Right atrium auricular region (tissue), 2 donors: ENCODE data around the gene TMEM139. TPM values are rescaled to one million over a fixed set of nuclear protein-coding genes. Genes with fewer than 3 reads are reported as not detected.

Experiments
- DNase-seq: peaks from one replicate; pipeline ENCODE4 v3.0.0-alpha.2; 2019; ENCODE audit warnings: low spot score
- H3K27ac ChIP-seq, 2 donors: fragments of 200-600 bp; sonication (generic); 1 replicate in 1 of 2; 2 replicates in 1 of 2; pipeline ENCODE4 v1.5.1; 2016 to 2019
- H3K27me3 ChIP-seq, 2 donors: fragments of 200-600 bp; sonication (generic); one replicate each; pipeline versions ENCODE4 v1.5.1 to v1.6.0; 2017 to 2019
- H3K36me3 ChIP-seq: fragments of 200-600 bp; sonication (generic); one replicate; pipeline ENCODE4 v1.5.1; 2016
- H3K4me1 ChIP-seq, 2 donors: fragments of 200-600 bp; sonication (generic); one replicate each; pipeline versions ENCODE4 v1.5.1 to v1.6.0; 2017 to 2019
- H3K4me3 ChIP-seq, 2 donors: fragments of 200-600 bp; sonication (generic); 1 replicate in 1 of 2; 2 replicates in 1 of 2; pipeline ENCODE4 v1.5.1; 2017 to 2019; ENCODE audit warnings: mild to moderate bottlenecking in 1 of 2, moderate library complexity in 1 of 2
- H3K9me3 ChIP-seq, 2 donors: fragments of 200-600 bp; sonication (generic); one replicate each; pipeline ENCODE4 v1.5.1; 2019
- CTCF ChIP-seq, 2 donors: fragments of 200-600 bp; sonication (generic); IDR thresholded peaks; one replicate each; pipeline ENCODE4 v1.5.1; 2019; ENCODE audit warnings: antibody characterized with exemption in 2 of 2
- total RNA-seq, 2 donors: library from RNA; depleted of rRNA; stranded (reverse); fragments of >200 nt; gene quantifications; one replicate each; pipeline ENCODE4 v1.1.0, GENCODE V29; 2016

TMEM139 gene
- total RNA-seq, 2 donors from 2014 or later = 7.8 to 12.3 TPM

GRCh38 chr7:143292876-143293275 is 8.1 kb downstream of the TMEM139 start:
- TF ChIP-seq CTCF (IDR thresholded peaks at IDR 0.05) = no peak
- no peak overlapping the region for H3K27ac ChIP-seq
- peaks cover 55% of the 10 kb centered on the region for H3K36me3 ChIP-seq
- no peak for DNase-seq
- no peaks in the 10 kb centered on the region for H3K27me3 ChIP-seq
- H3K9me3 ChIP-seq = no peaks in the 10 kb centered on the region
- no peak overlapping the region for H3K4me3 ChIP-seq
- H3K4me1 ChIP-seq = peaks cover 0 to 34% of the 10 kb centered on the region in 2 donors

DNA sequence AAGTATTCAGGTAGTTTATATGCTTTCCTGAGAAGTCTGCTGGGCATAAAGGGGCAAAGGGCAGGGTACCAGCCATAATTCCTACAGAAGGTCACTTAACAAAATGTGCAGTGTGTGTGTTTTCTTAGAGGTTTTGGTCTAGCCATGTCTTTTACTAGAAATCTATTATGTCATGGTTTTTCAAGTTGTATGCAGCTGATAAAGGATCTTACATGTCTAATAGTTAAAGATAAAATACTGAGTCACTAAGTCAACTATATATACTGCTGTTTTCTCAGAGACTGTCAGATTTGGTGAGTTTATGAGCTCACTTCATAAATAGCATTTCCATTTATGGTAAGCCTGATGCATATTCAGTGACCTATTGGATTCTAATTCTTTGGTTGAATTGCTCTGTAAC is 11.1 kb downstream of the TMEM139 start:
- DNase-seq = no peak
- Histone ChIP-seq H3K27me3 (no peaks in the 10 kb centered on the region), H3K27ac (no peak overlapping the region), H3K9me3 (no peaks in the 10 kb centered on the region), H3K4me3 (no peak overlapping the region), H3K36me3 (peaks cover 82% of the 10 kb centered on the region), H3K4me1 (peaks cover 0 to 29% of the 10 kb centered on the region in 2 donors)
- TF ChIP-seq CTCF (IDR thresholded peaks at IDR 0.05) = no peak

GRCh38 chr7:143296686-143297085 is 11.9 kb downstream of the TMEM139 start:
- H3K4me1 ChIP-seq = peaks cover 0 to 24% of the 10 kb centered on the region in 2 donors
- no peak overlapping the region for H3K4me3 ChIP-seq
- no peaks in the 10 kb centered on the region for H3K9me3 ChIP-seq
- TF ChIP-seq CTCF (IDR thresholded peaks at IDR 0.05) = no peak
- peaks cover 90% of the 10 kb centered on the region for H3K36me3 ChIP-seq
- no peak for DNase-seq
- H3K27me3 ChIP-seq = no peaks in the 10 kb centered on the region
- H3K27ac ChIP-seq = no peak overlapping the region

- DNase-seq = no peak
- Histone ChIP-seq H3K4me3 (no peak overlapping the region), H3K4me1 (peaks cover 0 to 24% of the 10 kb centered on the region in 2 donors), H3K27me3 (no peaks in the 10 kb centered on the region), H3K36me3 (peaks cover 91% of the 10 kb centered on the region), H3K27ac (peak overlapping the region in 1 of 2 donors; percentile 4), H3K9me3 (no peaks in the 10 kb centered on the region)
- no peak for TF ChIP-seq CTCF (IDR thresholded peaks at IDR 0.05)
Measured at GRCh38 chr7:143299346-143299745, 14.6 kb downstream of the TMEM139 start.

GRCh38 chr7:143299840-143300239 is 15.1 kb downstream of the TMEM139 start:
- H3K4me3 ChIP-seq = no peak overlapping the region
- H3K4me1 ChIP-seq = peaks cover 0 to 24% of the 10 kb centered on the region in 2 donors
- no peaks in the 10 kb centered on the region for H3K9me3 ChIP-seq
- TF ChIP-seq CTCF (IDR thresholded peaks at IDR 0.05) = peak; percentile 36 to 63
- H3K36me3 ChIP-seq = peaks cover 91% of the 10 kb centered on the region
- no peak for DNase-seq
- no peaks in the 10 kb centered on the region for H3K27me3 ChIP-seq
- H3K27ac ChIP-seq = peak overlapping the region in 1 of 2 donors; percentile 4
